Limb (tissue), 2 donors: ENCODE measurements around the gene UTF1.

Source experiments
- DNase-seq, 2 donors: peaks; one replicate each; pipeline ENCODE4 v3.0.0-alpha.2; 2016; ENCODE audit errors: extremely low spot score in 2 of 2

Gene UTF1

GRCh38 chr10:133196221-133196915, 33.6 kb upstream of the UTF1 start:
- peak in 1 of 2 donors; percentile 10 for DNase-seq

- no peak for DNase-seq
Observed at GRCh38 chr10:133196936-133197758, 32.9 kb upstream of the UTF1 start.

- no peak for DNase-seq
Observed at GRCh38 chr10:133197786-133198185, 32.2 kb upstream of the UTF1 start.

- DNase-seq: no peak
Observed at GRCh38 chr10:133198206-133198605, 31.8 kb upstream of the UTF1 start.

- no peak for DNase-seq
Observed at GRCh38 chr10:133198621-133199487, 31.2 kb upstream of the UTF1 start.

- no peak for DNase-seq
Observed at GRCh38 chr10:133199488-133199885, 30.5 kb upstream of the UTF1 start.

- no peak for DNase-seq
Observed at GRCh38 chr10:133199992-133200611, 29.9 kb upstream of the UTF1 start.

- no peak for DNase-seq
Observed at GRCh38 chr10:133200621-133201031, 29.4 kb upstream of the UTF1 start.

- no peak for DNase-seq
Observed at GRCh38 chr10:133201151-133201947, 28.7 kb upstream of the UTF1 start.

- DNase-seq: no peak
Observed at GRCh38 chr10:133201948-133202725, 27.9 kb upstream of the UTF1 start.

- DNase-seq: no peak
Observed at GRCh38 chr10:133202778-133203651, 27.0 kb upstream of the UTF1 start.

GRCh38 chr10:133203652-133204195, 26.3 kb upstream of the UTF1 start:
- no peak for DNase-seq

GRCh38 chr10:133204226-133205015, 25.6 kb upstream of the UTF1 start:
- DNase-seq: no peak

GRCh38 chr10:133205146-133205545, 24.9 kb upstream of the UTF1 start:
- DNase-seq: no peak

- DNase-seq: no peak
Observed at GRCh38 chr10:133206356-133207040, 23.5 kb upstream of the UTF1 start.

GRCh38 chr10:133207041-133207600, 22.9 kb upstream of the UTF1 start:
- DNase-seq: no peak

GRCh38 chr10:133207627-133208026, 22.4 kb upstream of the UTF1 start:
- no peak for DNase-seq
